Prostate gland (tissue), 2 donors: ENCODE data around the gene C4BPB. TPM values are rescaled to one million over a fixed set of nuclear protein-coding genes. Genes with fewer than 3 reads are reported as not detected.

Source experiments
- DNase-seq: peaks from one replicate; pipeline ENCODE4 v3.0.0-alpha.2; 2019; ENCODE audit warnings: low spot score
- H3K27ac ChIP-seq, 2 donors: fragments of 200-600 bp; sonication (generic); 2 replicates each; pipeline ENCODE4 v1.5.1; 2017 to 2019
- H3K27me3 ChIP-seq: fragments of 200-600 bp; sonication (generic); replicated peaks from 2 replicates; pipeline ENCODE4 v1.5.1; 2019; ENCODE audit not compliant: insufficient read depth
- H3K36me3 ChIP-seq, 2 donors: fragments of 200-600 bp; sonication (generic); 1 replicate in 1 of 2; 2 replicates in 1 of 2; pipeline versions ENCODE4 v1.5.1 to v1.8.1; 2017 to 2019
- H3K4me1 ChIP-seq: fragments of 200-600 bp; sonication (generic); replicated peaks from 2 replicates; pipeline ENCODE4 v1.5.1; 2019
- H3K4me3 ChIP-seq, 2 donors: fragments of 200-600 bp; sonication (generic); 2 replicates each; pipeline ENCODE4 v1.5.1; 2017 to 2019
- H3K9me3 ChIP-seq: fragments of 200-600 bp; sonication (generic); 2 replicates; pipeline ENCODE4 v1.5.1; 2017
- CTCF ChIP-seq, 4 experiments: fragments of 200-600 bp in 2 of 4; fragments of 450-650 bp in 2 of 4; sonication (generic) in 2 of 4; IDR thresholded peaks; 1 replicate in 3 of 4; 2 replicates in 1 of 4; pipeline ENCODE4 v1.5.1; 2016 to 2019; ENCODE audit warnings: antibody characterized with exemption in 4 of 4, mild to moderate bottlenecking in 2 of 4, moderate library complexity in 2 of 4
- POLR2A ChIP-seq: fragments of 450-650 bp; IDR thresholded peaks from one replicate; pipeline ENCODE4 v1.6.1; 2016; ENCODE audit warnings: antibody characterized with exemption, mild to moderate bottlenecking
- POLR2AphosphoS5 ChIP-seq: sonication (generic); formaldehyde crosslinking; IDR thresholded peaks from one replicate; pipeline ENCODE4 v1.6.1; 2017; ENCODE audit warnings: antibody characterized with exemption
- whole genome bisulfite sequencing: methylation state at CpG from one replicate; pipeline ENCODE4 v1.1.5; 2018; 5-methylcytosine and 5-hydroxymethylcytosine counted together
- intact Hi-C: fragments of 100-400 bp; cut with DNase I; formaldehyde crosslinking; loops from one replicate; pipeline ENCODE4 v1.14.2; 2022
- total RNA-seq, 2 donors: library from RNA; depleted of rRNA; stranded (reverse); fragments of >200 nt; gene quantifications; one replicate each; pipeline ENCODE4 v1.1.0, GENCODE V29; 2016

The C4BPB gene
- total RNA-seq, 2 donors from 2014 or later, result 0.23 TPM; not detected in 1

GRCh38 chr1:207102146-207102545 is 13.5 kb downstream of the C4BPB start:
- Histone ChIP-seq H3K27me3 (no peaks in the 10 kb centered on the region), H3K36me3 (no peaks in the 10 kb centered on the region), H3K9me3 (no peaks in the 10 kb centered on the region), H3K4me3 (no peak overlapping the region), H3K4me1 (no peaks in the 10 kb centered on the region), H3K27ac (no peak overlapping the region)
- TF ChIP-seq POLR2AphosphoS5 (no peak), POLR2A (no peak), CTCF (IDR thresholded peaks at IDR 0.05) (no peak)
- WGBS, result 81% methylated on average over 5 of the region's 5 CpGs
- DNase-seq, result no peak
- intact Hi-C loops, result no loop called here

- no peaks in the 10 kb centered on the region for H3K4me1 ChIP-seq
- TF ChIP-seq POLR2A (no peak), CTCF (IDR thresholded peaks at IDR 0.05) (no peak), POLR2AphosphoS5 (no peak)
Measured at GRCh38 chr1:207102659-207103058, 14.0 kb downstream of the C4BPB start.

GRCh38 chr1:207103892-207104373 is 15.3 kb downstream of the C4BPB start, which contains the start of gene C4BPA:
TSS of gene C4BPA (plus strand) at chr1:207104233. CDS start at chr1:207113026, 8,793 bp downstream.
- Histone ChIP-seq H3K27me3 (no peaks in the 10 kb centered on the region), H3K36me3 (no peaks in the 10 kb centered on the region), H3K4me3 (no peak within 1 kb of the TSS), H3K4me1 (no peaks in the 10 kb centered on the region), H3K27ac (no peak within 1 kb of the TSS), H3K9me3 (no peaks in the 10 kb centered on the region)
- intact Hi-C loops, result no loop called here
- TF ChIP-seq POLR2AphosphoS5 (no peak), CTCF (IDR thresholded peaks at IDR 0.05) (no peak), POLR2A (no peak)
- 53% methylated on average over 7 of the region's 7 CpGs for WGBS
- no peak for DNase-seq

More at GRCh38 chr1:207102659-207103058, 14.0 kb downstream of the C4BPB start:
- Histone ChIP-seq H3K36me3 (no peaks in the 10 kb centered on the region), H3K27me3 (no peaks in the 10 kb centered on the region), H3K27ac (no peak overlapping the region), H3K4me3 (no peak overlapping the region), H3K9me3 (no peaks in the 10 kb centered on the region)
- 93% methylated on average over 1 of the region's 1 CpG for WGBS
- no peak for DNase-seq
- intact Hi-C loops, result no loop called here

- no peak overlapping the region for H3K27ac ChIP-seq
- no peak overlapping the region for H3K4me3 ChIP-seq
- no peaks in the 10 kb centered on the region for H3K36me3 ChIP-seq
- intact Hi-C loops, result no loop called here
- DNase-seq, result no peak
- TF ChIP-seq POLR2A, result no peak
- TF ChIP-seq POLR2AphosphoS5, result no peak
- no peak for TF ChIP-seq CTCF (IDR thresholded peaks at IDR 0.05)
- H3K9me3 ChIP-seq, result no peaks in the 10 kb centered on the region
- H3K27me3 ChIP-seq, result no peaks in the 10 kb centered on the region
- no peaks in the 10 kb centered on the region for H3K4me1 ChIP-seq
- WGBS, result 87% methylated on average over 3 of the region's 3 CpGs
Measured at GRCh38 chr1:207109004-207109403, 20.3 kb downstream of the C4BPB start.

GRCh38 chr1:207112616-207113296 is 24.1 kb downstream of the C4BPB start:
- Histone ChIP-seq H3K27me3 (no peaks in the 10 kb centered on the region), H3K36me3 (no peaks in the 10 kb centered on the region), H3K4me1 (no peaks in the 10 kb centered on the region), H3K9me3 (no peaks in the 10 kb centered on the region), H3K4me3 (no peak overlapping the region), H3K27ac (no peak overlapping the region)
- intact Hi-C loops, result no loop called here
- TF ChIP-seq POLR2AphosphoS5 (no peak), CTCF (IDR thresholded peaks at IDR 0.05) (no peak), POLR2A (no peak)
- 70% methylated on average over 2 of the region's 2 CpGs for WGBS
- DNase-seq, result no peak
